ENCODE measurements around the gene NSMF.

NSMF gene

DNA sequence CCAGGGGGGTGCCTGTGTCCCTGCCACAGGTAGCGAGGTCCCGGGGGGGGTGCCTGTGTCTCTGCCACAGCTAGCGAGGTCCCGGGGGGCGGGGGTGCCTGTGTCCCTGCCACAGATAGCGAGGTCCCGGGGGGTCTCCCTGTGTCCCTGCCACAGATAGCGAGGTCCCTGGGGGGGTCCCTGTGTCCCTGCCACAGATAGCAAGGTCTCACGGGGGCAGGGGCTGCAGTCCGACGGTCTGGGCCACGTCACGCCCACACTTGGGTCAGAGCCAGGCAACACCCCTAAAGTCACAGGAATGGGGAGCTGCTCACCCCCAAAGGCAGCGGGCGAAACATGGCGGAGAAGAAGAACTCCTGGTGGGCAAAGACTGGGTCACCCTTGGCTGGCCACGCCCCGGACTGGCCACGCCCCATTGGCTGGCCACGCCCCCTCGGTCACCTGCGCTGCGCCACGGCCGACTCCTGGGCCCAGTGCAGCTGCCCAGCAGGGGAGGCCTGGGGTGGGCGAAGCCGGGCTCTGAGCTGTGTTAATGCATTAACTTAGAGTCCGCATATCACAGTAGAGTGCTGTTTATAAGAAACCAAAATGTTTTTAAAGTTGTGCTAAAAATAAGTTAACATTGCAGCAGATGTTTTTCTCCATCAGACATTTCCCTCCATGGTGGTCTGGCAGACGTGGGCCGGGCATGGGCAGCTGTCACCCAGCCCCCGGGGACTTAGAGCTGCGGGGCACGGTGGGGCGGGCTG, 29.0 kb downstream of the NSMF start:
- DNase-seq (ENCODE audit: low read depth), result no peak

DNA sequence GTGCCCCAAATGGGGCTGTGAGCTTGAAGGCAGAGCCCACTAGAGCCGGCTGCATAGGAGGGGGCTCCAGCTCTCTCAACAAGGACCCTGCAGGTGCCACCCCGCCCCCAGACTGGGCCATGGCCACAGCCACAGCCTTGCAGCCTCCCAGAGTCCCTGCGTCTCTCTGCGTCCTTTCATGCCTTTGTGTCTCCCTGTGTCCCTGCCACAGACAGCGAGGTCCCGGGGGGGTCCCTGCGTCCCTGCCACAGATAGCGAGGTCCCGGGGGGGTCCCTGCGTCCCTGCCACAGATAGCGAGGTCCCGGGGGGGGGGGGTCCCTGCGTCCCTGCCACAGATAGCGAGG, 29.6 kb downstream of the NSMF start:
- DNase-seq (ENCODE audit: low read depth), result no peak

DNA sequence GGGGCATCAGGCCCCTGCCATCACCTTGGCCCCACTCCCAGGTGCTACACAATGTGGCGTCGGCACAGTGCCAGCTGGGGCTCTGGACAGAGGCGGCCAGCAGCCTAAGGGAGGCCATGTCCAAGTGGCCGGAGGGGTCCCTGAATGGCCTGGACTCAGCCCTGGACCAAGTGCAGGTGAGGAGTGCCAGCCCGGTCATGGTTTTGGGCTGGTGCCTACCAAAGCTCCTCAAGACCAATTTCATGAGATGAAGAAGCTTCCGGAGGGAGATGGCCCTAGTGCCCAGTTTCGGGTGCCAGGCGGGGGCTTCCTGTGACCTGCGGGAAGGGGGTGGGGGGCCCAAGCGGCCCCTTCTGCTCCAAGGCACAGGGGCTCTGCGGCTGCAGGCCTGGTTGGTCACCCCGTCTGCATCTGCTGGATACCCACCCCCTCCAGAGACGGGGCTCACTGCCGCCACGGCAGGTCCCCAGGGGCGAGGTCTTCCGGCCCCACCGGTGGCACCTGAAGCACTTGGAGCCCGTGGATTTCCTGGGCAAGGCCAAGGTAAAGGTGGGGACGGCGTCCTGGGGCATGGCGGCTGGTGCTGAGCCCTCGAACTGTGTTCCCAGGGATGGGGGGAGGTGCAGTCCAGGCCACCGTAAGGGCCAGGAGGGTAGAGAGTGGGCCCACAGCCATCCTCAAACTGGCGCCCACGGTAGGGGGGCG, 30.1 kb downstream of the NSMF start:
- no peak for DNase-seq (ENCODE audit: low read depth)

DNA sequence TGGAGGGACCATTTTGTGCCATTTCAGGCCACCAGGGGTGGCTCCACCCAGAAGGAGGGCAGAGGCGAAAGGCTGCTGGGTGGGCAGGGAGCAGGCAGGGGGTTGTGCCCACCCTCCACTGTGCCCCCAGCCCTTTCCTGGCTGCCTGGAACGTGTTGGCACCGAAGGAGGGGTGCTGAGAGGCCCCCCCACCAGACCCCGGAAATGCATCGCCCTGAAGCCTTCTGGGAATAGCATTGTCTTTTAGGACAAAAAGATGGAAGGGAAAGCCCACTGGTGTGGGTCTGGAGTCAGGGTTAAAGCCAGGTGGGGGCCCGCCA, 30.9 kb downstream of the NSMF start:
- DNase-seq (ENCODE audit: low read depth), result no peak

DNA sequence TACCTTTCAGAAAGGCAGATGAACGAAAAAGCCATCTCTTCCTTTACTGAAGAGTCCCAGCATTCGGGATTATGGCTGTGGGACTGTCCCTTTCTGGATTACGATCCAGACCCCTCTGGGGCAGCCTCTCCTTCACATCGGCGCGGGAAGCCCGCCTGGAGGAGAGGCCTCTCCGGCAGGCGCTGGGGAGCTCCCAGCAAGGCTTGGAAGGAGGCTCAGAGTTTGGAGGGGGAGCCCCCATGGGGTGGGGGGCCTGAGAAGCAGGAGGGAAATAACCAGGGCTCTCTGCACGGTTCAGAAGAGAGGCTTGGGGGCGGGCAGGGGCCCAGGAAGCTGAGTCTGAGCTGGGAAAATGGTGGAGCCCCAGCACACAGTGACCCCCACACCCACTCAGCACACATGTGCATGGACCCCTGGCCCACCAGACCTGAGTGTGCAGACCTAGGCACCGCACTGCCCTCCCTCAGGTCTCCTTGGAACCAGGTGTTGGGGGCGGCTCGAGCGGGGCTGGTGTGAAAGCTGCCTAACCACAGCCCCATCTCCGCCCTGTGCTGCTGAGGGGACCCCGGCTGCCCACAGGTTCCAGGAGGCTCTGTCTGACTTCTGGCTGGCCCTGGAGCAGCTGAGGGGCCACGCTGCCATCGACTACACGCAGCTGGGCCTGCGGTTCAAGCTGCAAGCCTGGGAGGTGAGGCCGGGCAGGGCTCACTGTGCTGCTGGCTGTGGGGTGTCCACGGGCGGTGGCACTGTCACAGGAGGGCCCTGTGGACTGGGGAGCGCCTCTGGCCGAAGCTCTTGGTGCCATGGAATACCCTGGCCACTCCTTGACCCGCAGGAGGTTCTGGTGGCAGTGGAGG, 31.5 kb downstream of the NSMF start:
- no peak for DNase-seq (ENCODE audit: low read depth)

DNA sequence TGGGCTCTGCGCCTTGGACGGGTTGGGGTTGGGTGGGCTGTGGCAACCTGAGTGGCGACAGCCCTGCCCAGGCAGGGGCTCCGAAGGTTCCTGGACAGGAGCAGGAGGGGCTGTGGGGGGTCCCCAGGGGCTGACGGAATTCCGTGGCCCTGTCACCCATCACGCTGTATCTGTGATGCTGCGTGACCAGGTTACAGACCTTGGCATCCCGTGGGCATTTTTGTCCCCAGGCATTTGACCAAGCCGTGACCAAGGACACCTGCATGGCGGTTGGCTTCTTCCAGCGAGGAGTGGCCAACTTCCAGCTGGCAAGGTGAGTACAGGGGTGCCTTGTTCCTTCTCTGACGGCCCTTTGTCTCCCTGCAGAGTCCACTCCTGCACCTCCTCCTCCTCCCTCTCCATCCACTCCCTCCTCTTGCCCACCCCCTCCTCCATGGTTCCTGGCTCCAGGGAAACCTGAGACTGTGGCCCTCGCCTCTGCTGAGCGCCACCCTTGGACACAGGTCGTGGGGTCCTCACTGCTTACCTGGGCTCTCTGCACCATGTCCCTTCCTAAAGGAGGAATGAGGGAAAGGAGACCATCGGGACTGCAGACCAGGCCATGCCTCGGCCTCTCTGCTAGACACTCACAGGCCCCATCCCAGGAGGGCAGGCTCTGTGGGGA, 33.0 kb downstream of the NSMF start:
- DNase-seq (ENCODE audit: low read depth), result no peak

DNA sequence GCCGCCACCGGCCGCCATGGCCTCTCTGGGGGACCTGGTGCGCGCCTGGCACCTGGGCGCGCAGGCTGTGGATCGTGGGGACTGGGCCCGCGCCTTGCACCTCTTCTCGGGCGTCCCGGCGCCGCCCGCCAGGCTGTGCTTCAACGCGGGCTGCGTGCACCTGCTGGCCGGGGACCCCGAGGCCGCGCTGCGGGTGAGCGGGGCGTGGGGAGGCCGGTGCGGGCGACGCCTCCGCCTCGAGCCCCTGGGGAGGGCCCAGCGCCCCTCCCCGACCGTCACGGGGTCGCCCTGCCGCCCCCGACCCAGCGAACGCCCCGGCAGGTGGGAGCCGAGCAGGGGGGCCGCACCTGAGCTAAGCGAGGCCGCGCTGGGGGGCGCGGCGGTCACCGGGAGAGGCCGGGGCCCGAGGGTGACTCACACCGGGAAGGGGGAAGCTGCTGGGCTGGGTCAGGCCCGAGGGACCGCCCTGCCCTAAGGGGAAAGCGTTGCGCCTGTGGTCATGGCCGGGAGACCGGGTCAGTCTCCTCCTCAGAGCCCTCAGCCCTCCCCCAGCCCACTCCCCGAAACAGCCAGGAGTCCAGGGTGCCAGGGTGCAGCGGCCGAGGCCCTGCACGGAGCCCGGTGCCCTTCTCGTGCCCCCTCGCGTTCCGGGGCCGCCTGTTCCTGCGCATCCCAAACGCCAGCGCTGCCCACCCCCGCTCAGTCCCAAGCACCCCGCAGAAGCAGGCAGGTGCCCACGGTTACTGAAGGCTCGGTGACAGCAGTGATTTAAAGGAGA, 35.4 kb downstream of the NSMF start:
- DNase-seq (ENCODE audit: low read depth), result no peak

DNA sequence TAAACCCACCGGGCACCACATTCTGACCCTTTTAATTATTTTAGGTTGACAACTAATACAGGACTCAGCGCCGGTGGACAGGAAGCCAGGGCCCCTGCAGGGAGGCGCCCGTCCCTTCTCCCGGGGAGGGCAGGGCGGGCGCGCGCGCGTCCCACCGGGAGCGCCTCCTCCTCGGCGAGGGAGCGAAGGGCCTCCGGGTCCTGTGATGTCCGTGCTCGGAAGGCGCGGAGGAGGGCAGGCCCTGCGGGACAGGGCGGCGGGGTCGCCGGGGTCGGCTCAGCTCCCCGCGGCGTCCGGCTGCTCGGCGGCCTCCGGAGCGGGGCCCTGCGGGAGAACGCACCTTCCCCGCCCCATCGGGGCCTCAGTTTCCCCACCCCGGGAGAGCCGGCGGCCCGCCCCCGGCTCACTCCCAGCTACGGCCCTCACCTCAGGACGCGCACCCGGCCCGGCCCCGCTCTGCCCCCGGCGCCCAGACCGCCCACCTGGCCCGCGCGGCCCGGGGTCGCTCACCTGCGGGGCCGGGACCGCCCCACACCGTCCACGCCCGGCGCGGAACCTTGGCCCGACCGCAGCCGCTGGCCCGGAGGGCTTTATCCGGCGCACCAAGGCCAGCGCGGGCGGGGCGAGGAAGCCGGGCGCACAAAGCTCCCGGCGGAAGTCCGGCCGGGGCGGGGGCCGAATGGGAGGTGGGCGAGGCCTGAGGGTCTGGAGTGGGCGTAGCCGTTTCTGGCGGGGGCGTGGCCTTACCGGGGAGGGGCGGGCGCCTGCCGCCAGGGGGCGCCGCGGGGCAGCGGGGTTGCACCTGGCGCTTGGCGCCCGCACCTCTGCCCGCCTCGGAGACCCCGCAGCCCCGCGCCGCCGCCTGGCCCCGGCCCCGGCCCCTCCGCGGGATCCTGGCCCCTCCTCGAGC, 36.3 kb downstream of the NSMF start, which contains the start of the genes EXD3 and NOXA1:
Gene EXD3 (minus strand): TSS at position 559 of the 910 bp plus-strand sequence. CDS start 27,805 bp downstream, outside the sequence.
Gene NOXA1 (plus strand): TSS at position 790 of the 910 bp plus-strand sequence. CDS start 137 bp downstream, outside the sequence.
- peak; percentile 78 for DNase-seq (ENCODE audit: low read depth)

DNA sequence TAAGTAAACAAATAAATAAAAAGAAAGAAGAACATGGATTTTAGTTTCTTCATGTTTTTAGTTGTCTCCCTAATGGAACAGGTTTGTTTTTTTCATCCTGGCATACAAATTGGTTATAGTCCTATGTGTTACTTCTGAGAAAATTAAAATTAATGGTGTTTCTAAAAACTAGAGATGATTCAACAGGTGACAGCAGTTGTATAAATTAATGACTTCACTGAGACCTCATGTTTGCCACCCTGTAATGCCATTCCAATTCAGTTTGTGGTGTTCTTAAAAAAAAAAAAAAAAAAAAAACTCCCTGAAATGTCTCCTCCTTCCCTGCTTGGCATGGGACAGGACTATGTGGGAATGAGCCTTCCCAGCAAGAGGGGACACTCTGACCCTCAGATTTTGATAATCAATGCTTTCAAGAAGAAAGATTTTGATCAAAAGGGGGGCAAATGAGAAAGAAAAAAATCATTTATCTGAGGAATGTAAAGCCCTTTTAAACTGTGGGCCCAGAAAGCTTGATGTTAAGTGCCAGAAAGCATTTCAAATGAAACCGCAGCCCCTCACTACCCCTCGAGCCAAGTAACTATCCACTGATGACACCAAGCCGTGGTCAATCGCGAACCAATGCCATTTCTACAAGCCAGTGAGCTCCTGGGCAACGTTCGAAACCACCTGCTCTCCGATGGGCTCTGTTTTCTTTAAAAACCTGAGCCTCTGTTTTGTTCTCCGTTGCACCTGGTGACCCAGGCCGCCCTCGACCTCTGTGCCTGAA, 37.1 kb downstream of the NSMF start:
- no peak for DNase-seq (ENCODE audit: low read depth)

DNA sequence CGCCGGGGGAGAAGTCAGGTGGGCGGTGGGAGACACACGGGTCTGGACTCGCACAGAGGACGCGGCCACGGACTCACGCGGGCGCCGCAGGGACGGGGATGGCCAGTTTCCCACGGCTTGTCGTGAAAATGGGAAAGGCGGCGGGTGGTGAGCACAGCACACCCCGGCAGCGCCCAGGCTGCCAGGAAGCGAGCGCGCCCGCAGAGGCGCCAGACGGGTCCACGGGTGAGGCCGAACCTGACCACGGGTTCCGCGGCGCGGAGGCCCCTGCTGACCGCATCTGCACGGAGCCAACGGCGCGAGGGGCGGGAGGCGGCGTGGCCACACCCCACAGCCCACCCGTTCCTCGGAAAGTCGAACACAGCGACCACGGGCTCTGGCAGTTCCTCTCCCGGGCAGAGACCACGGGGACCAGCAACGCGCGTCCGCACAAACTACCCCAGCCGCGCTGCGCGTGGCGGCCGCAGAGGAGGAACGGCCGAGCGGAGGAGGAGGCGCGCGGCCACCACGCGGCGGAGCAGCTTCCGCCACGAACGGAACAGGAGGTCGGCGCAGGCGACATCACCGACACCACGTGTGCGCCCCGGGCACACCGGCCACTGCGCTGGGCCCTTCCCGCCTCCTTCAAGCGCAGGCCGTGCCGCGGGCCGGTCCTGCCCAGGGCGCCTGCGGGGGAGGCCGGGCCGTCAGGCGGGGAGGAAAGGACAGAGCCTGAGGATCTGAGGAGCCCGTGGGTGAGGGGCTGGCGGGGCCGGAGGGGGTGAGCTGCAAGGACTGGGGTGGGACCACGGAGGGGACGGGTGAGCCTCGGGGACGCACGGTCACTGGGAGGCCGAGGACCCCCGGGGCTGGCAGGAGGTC, 41.7 kb downstream of the NSMF start:
- DNase-seq (ENCODE audit: low read depth), result no peak

DNA sequence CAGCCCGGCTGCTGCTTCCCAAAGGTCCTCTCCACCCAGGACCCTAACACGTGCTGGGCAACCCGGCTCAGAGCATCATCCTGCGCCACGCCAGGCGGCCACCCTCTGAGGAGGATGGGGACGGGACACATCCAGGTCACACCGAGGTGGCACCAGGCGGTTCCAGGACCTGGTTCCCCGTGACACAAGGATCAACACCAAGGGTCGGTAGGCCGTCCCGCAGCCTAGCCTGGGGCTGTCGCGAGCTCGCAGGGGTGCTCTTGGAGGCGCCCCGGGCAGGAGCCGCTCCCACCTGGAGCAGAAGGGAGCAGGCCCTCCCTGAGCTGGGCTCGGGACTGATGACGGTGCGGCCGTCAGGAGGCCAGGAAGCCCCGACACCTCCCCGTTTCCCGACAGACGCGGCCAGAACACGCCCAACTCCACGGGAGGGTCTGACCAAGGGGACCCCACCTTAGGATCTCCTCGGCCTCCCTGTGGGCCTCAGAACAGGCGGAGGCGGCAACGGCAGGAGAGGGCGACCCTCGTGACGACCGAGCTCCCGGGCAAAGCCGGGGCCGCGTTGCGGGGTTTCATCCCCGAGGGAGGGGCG, 42.5 kb downstream of the NSMF start:
- DNase-seq (ENCODE audit: low read depth), result no peak

DNA sequence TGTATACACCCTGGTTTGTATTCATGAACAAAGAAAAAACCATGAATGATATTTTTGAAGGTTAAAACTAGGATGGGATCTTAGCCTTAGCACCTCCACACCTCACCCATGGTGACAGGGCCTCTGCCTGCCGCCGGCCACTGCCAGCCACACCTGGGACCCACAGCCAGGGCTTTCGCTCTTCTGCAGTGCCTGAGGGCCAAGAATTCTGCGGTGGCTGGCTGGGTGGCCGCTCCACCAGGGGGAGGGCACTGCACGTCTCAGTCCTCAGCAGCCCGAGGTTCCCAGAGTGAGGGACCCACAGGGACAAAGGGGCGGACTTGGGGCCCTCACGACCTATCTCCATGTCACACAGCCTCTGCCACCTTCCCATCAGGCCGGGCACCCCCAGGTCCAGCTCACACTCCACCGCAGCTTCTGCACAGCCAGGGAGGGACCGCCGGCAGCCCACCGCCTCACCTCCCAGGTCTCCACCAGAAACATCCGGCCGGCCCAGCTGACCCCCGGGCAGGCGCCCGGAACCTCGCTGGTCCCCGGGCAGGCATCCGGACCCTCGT, 43.0 kb downstream of the NSMF start:
- DNase-seq (ENCODE audit: low read depth), result no peak

DNA sequence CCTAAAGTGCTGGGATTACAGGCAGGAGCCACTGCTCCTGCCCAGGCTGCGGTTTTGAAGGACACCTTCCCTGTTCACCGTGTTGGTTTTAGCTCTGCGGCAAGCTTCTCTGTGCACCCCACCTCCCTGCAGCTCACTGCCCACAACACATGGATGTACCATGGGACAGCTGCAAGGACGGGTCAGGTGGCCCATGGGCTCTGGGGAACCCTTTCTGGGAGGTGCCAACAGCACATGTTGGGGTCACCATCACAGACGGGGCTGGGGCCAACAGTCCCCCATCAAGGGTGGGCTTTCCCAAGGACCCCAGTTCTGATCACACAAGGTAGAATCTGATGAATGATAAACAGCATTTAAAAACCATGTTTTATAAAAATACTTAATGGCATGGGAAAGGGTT, 43.7 kb downstream of the NSMF start:
- DNase-seq (ENCODE audit: low read depth), result no peak

DNA sequence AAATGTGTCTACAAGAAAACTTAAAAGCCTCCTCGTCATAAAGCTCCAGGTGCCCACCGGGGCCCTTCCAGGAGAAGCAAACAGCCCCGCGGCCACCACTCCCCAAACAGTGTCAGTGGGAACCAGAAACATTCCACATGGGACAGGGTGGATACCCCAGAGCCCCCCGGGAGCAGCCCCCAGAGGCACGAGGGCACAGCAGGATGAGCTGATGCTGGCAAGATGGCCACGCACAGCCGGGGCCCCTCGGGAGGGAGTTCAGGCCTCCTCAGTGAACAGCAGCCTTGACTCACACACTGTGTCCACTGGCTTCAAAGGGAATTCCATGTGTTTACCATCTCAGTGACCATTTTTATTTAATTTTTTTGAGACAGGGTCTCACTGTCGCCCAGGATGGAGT, 46.7 kb downstream of the NSMF start:
- no peak for DNase-seq (ENCODE audit: low read depth)

DNA sequence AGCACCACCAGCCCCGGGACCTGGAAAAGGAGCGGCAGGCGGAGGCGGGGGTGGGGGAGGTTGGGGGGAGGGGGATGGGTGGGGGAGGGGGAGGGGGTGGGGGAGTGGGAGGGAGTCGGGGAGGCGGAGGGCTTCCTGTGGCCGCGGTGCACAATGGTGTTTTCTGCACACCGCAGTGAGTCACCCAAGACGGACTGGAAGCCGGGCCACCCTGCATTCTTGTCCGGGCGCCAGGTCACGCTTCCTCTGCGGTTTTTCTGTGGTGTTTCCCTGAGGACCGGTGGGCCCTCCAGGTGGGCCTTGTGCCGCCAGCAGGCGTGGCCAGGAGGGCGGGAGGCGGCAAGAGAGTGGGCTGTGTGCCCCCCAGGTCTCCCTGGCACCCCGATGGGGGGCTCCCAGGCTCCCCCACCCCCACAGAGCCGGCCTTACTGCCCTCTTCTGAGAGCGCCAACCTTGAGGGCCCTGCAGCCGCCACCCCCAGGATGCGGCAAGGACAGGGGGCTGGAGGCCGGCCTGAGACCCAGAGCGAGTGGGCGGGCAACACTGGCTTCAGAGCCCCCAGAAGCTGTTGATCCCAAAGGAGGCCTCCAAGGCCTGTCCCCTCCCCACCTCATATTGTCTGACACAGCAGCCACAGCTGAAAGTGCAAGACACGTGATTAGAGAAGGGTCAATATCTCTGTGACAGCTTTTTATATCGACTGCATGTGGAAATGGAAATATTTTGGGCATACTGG, 47.3 kb downstream of the NSMF start:
- DNase-seq (ENCODE audit: low read depth), result peak; percentile 39

DNA sequence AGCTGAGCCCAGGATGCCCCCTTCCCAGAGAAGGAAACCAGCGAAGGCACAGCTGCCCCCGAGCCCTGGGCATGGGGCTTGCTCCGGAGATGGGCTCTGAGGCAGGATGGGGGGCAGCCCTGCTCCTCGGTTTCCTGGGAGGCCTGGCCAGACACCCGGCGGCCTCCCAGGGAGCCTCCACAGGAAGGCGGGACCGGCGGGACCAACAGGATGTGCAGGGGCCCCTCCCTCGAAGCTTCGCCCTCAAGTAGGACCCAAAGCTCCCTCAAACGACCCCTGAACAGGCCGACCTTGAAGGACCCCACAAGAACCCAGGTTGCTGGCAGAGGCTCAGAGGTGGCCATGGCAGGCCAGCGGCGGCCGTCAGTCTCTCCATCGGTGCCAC, 47.9 kb downstream of the NSMF start:
- no peak for DNase-seq (ENCODE audit: low read depth)

DNA sequence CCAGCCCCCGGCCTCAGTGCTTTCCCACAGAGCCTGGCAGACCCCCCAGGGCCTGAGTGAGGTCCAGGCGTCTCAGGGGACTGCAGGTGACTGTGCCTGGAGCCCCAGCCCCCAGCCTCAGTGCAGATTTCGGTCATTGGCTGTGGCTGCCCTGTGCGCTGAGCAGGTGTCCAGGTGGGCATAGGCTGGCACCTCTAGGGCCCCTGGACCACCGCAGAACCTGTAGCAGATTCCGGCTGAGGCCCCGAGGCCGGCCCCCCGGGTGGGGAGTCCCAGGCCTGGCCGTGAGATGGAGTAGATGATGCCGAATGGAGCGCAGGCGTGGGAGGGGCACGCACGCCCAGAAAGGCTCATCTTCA, 48.3 kb downstream of the NSMF start:
- no peak for DNase-seq (ENCODE audit: low read depth)
